Measurements from ENCODE around the gene CC2D1B.

Gene CC2D1B

GRCh38 chr1:52305417-52306226, 60.4 kb downstream of the CC2D1B start:
- no peak for DNase-seq (ENCODE audit: low read depth)
